GM10266 (cell line): ENCODE data around the gene HOXA5.
A peak's percentile ranks its signal among the peaks of the same experiment; 100 is the strongest.

Experiments
- DNase-seq: peaks from one replicate; pipeline ENCODE4 v3.0.0; 2012; ENCODE audit errors: extremely low spot score
- CTCF ChIP-seq: IDR thresholded peaks from 2 replicates; pipeline ENCODE4 v1.5.1; 2012; ENCODE audit warnings: mild to moderate bottlenecking, low read depth; ENCODE audit not compliant: control insufficient read depth, insufficient read depth; ENCODE audit errors: missing control alignments

Gene HOXA5

GRCh38 chr7:27179503-27180430 lies 36.3 kb upstream of the HOXA5 start:
- TF ChIP-seq CTCF, result peak; percentile 77
- peak; percentile 86 for DNase-seq

GRCh38 chr7:27179030-27179429 lies 35.5 kb upstream of the HOXA5 start:
- no peak for DNase-seq
- no peak for TF ChIP-seq CTCF

DNA sequence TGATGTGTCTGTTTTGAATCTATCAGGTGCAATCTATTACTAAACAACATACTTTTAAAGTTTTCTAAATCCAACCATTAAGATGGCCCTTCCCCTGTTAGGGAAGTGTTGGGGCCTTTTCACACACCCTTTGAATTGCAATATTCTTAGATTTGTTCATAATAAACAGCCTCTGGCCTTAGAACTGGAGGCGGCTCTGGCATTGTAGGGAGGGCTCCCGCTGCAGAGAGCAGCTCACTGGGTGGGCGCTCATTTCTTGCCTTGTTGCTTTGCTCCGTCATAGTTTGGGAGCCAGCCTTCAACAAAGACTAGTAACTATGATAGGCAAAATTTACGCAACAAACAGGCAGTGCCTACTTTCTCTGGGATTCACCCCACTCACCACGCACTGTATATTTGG lies 34.9 kb upstream of the HOXA5 start:
- DNase-seq, result no peak
- no peak for TF ChIP-seq CTCF

DNA sequence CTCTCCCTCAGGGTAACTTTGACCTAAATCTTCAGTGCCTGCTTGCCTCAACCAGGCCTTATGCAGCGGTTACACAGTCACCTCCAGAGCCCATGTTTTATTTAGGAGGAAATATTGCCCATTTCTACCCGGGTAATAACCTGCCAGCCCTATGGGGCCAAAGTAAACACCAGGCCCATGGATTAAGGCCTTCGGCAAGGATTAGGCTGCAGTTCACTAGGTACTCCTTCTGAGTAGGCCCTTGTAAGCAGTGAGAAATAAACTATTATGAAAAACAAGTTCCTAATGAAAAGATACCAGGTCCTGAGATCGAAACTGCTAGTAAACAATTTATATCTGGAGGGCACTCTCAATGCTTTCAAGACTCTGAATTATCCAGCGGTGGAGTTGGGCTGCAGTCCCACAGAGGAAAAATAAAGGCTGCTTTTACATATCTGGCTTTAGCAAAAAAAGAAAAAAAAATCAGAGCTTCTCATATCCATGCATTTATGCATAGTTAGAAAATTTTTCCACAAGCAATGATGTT lies 34.4 kb upstream of the HOXA5 start:
- no peak for DNase-seq
- TF ChIP-seq CTCF, result no peak

DNA sequence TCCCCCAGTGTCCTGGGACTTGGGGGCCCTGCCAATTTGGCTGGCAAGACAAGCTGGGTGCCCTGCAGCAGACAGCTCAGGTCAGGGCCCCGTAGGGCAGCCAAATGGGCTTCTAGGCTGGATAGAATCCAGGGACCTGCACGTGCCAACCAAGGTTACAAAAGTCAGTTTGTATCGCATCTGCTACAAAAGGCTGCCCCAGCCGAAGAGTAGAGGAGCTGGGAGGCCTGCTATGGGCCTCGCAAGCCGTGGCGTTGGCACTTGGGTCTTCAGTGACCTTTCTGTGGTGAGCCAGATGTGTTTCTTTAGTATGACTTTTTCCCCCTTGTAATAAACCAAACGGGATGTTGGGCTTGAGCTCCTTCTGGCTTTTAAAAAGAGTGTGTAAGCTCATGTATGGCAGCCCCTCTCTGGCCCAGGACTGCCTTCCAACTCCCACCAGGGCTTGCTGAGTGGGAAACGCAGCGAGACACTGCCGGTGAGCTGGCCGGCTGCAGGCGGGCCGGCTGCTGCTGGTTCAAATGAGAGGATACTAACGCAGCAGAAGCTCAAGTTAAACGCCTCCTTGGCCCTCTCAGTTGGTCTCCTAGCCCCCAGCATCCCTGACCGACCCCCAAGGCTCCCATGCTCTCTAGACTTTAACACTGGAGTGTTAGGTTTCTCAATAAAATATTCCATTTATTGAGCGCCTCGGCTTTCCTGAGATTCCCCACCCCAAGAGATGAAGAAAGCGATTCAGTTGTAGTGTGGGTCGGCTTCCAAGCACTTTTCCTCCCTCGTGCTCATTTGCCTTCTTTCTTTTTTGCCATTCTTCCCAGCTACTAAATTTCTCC lies 33.7 kb upstream of the HOXA5 start:
- no peak for TF ChIP-seq CTCF
- DNase-seq, result no peak

DNA sequence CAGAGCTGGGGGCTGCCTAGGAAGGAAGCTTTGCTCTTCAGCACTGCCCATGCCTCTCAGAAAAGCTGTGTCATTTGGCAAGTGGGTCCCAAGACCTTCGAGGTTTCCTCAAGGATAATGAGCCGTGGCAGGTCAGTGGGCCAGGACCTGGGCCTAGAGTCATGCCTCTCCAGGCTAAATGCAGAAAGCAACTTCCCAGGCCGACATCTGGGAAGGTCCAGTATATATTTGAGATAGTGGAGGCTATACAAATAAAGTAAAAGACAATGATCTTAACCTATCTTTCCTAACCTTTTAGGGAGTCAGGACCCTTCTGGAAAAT lies 33.0 kb upstream of the HOXA5 start:
- TF ChIP-seq CTCF, result no peak
- no peak for DNase-seq
